IPS-15b (cell line): ENCODE measurements around the gene NKAIN2.
"Not testable (repeated sequence)": the region's sequence is repeated elsewhere in the genome, so short reads cannot be mapped to it uniquely, and the experiment has no call there.

Experiments
- H3K27me3 ChIP-seq: one replicate; pipeline ENCODE4 v1.6.1; 2013; ENCODE audit warnings: low read length; ENCODE audit not compliant: control insufficient read depth, insufficient read depth
- H3K36me3 ChIP-seq: one replicate; pipeline ENCODE4 v1.6.1; 2013; ENCODE audit warnings: low read length; ENCODE audit not compliant: control insufficient read depth, insufficient read depth
- H3K4me1 ChIP-seq: one replicate; pipeline ENCODE4 v1.6.1; 2013; ENCODE audit warnings: mild to moderate bottlenecking, low read length; ENCODE audit not compliant: control insufficient read depth, insufficient read depth
- H3K4me3 ChIP-seq: one replicate; pipeline ENCODE4 v1.5.1; 2013; ENCODE audit warnings: low read depth, low read length
- H3K9ac ChIP-seq: one replicate; pipeline ENCODE4 v1.6.1; 2013; ENCODE audit warnings: low read depth, mild to moderate bottlenecking, low read length
- H3K9me3 ChIP-seq: one replicate; pipeline ENCODE4 v1.6.1; 2013; ENCODE audit warnings: mild to moderate bottlenecking, low read length; ENCODE audit not compliant: control insufficient read depth, insufficient read depth

NKAIN2 gene

GRCh38 chr6:124539096-124539495 is 735.4 kb downstream of the NKAIN2 start:
- no peak overlapping the region for H3K4me3 ChIP-seq
- no peaks in the 10 kb centered on the region for H3K36me3 ChIP-seq
- no peak overlapping the region for H3K9ac ChIP-seq
- no peaks in the 10 kb centered on the region for H3K27me3 ChIP-seq
- no peaks in the 10 kb centered on the region for H3K9me3 ChIP-seq
- no peaks in the 10 kb centered on the region for H3K4me1 ChIP-seq

GRCh38 chr6:124541573-124541972 is 737.9 kb downstream of the NKAIN2 start:
- Histone ChIP-seq H3K4me1 (no peaks in the 10 kb centered on the region), H3K9ac (no peak overlapping the region), H3K27me3 (no peaks in the 10 kb centered on the region), H3K4me3 (no peak overlapping the region), H3K9me3 (no peaks in the 10 kb centered on the region), H3K36me3 (no peaks in the 10 kb centered on the region)

GRCh38 chr6:124546601-124547000 is 742.9 kb downstream of the NKAIN2 start:
- Histone ChIP-seq H3K9me3 (no peaks in the 10 kb centered on the region), H3K4me3 (no peak overlapping the region), H3K9ac (no peak overlapping the region), H3K27me3 (no peaks in the 10 kb centered on the region), H3K36me3 (no peaks in the 10 kb centered on the region), H3K4me1 (no peaks in the 10 kb centered on the region)

GRCh38 chr6:124551711-124552233 is 748.1 kb downstream of the NKAIN2 start:
- Histone ChIP-seq H3K36me3 (no peaks in the 10 kb centered on the region), H3K27me3 (no peaks in the 10 kb centered on the region), H3K4me3 (no peak overlapping the region), H3K9me3 (no peaks in the 10 kb centered on the region), H3K9ac (no peak overlapping the region), H3K4me1 (no peaks in the 10 kb centered on the region)

GRCh38 chr6:124557873-124558272 is 754.2 kb downstream of the NKAIN2 start:
- no peaks in the 10 kb centered on the region for H3K4me1 ChIP-seq
- H3K4me3 ChIP-seq = no peak overlapping the region
- no peaks in the 10 kb centered on the region for H3K9me3 ChIP-seq
- no peaks in the 10 kb centered on the region for H3K27me3 ChIP-seq
- H3K9ac ChIP-seq = no peak overlapping the region
- no peaks in the 10 kb centered on the region for H3K36me3 ChIP-seq

GRCh38 chr6:124560078-124560477 is 756.4 kb downstream of the NKAIN2 start:
- H3K4me1 ChIP-seq, H3K27me3 ChIP-seq, H3K9me3 ChIP-seq, H3K9ac ChIP-seq, H3K36me3 ChIP-seq, H3K4me3 ChIP-seq: not testable (repeated sequence)

GRCh38 chr6:124560873-124561567 is 757.4 kb downstream of the NKAIN2 start:
- Histone ChIP-seq H3K27me3 (no peaks in the 10 kb centered on the region), H3K4me3 (no peak overlapping the region), H3K4me1 (no peaks in the 10 kb centered on the region), H3K9ac (no peak overlapping the region), H3K36me3 (peaks cover 2% of the 10 kb centered on the region), H3K9me3 (no peaks in the 10 kb centered on the region)

- no peak overlapping the region for H3K9ac ChIP-seq
- no peaks in the 10 kb centered on the region for H3K4me1 ChIP-seq
- no peaks in the 10 kb centered on the region for H3K27me3 ChIP-seq
- H3K4me3 ChIP-seq = no peak overlapping the region
- no peaks in the 10 kb centered on the region for H3K9me3 ChIP-seq
- peaks cover 2% of the 10 kb centered on the region for H3K36me3 ChIP-seq
Measured at GRCh38 chr6:124561635-124562130, 758.0 kb downstream of the NKAIN2 start.

- not testable (repeated sequence) for H3K9ac ChIP-seq, H3K4me3 ChIP-seq, H3K27me3 ChIP-seq, H3K9me3 ChIP-seq, H3K4me1 ChIP-seq, H3K36me3 ChIP-seq
Measured at GRCh38 chr6:124564125-124564524, 760.5 kb downstream of the NKAIN2 start.

- no peaks in the 10 kb centered on the region for H3K27me3 ChIP-seq
- peaks cover 2% of the 10 kb centered on the region for H3K36me3 ChIP-seq
- H3K4me1 ChIP-seq = no peaks in the 10 kb centered on the region
- H3K9ac ChIP-seq = no peak overlapping the region
- H3K4me3 ChIP-seq = no peak overlapping the region
- H3K9me3 ChIP-seq = no peaks in the 10 kb centered on the region
Measured at GRCh38 chr6:124567401-124567800, 763.7 kb downstream of the NKAIN2 start.

GRCh38 chr6:124573953-124574352 is 770.3 kb downstream of the NKAIN2 start:
- no peaks in the 10 kb centered on the region for H3K4me1 ChIP-seq
- no peaks in the 10 kb centered on the region for H3K27me3 ChIP-seq
- no peaks in the 10 kb centered on the region for H3K9me3 ChIP-seq
- no peak overlapping the region for H3K4me3 ChIP-seq
- H3K36me3 ChIP-seq = no peaks in the 10 kb centered on the region
- H3K9ac ChIP-seq = no peak overlapping the region

GRCh38 chr6:124577734-124578281 is 774.1 kb downstream of the NKAIN2 start:
- Histone ChIP-seq H3K9ac (no peak overlapping the region), H3K36me3 (no peaks in the 10 kb centered on the region), H3K4me1 (no peaks in the 10 kb centered on the region), H3K9me3 (no peaks in the 10 kb centered on the region), H3K27me3 (no peaks in the 10 kb centered on the region), H3K4me3 (no peak overlapping the region)
